WTC11 (cell line): ENCODE measurements around the gene PACSIN1. TPM values are rescaled to one million over a fixed set of nuclear protein-coding genes. Genes with fewer than 3 reads are reported as not detected.

Experiments used
- ATAC-seq: fragments of 200-7000 bp; cut with Tn5 transposase; 2 replicates; pipeline ENCODE4 v1.10.0; 2021; ENCODE audit warnings: mild to moderate bottlenecking, moderate library complexity
- CTCF ChIA-PET: fragments of 300-600 bp; sonication (Branson Sonifier 250); formaldehyde crosslinking; loops from one replicate; lab custom pipeline; 2021; ENCODE audit warnings: antibody characterized with exemption; lab: Charles Lee
- POLR2A ChIA-PET: fragments of 350-600 bp; sonication (Branson Sonifier 250); formaldehyde crosslinking; loops from one replicate; lab custom pipeline; 2021; ENCODE audit warnings: antibody characterized with exemption; lab: Charles Lee
- DNase-seq: peaks from one replicate; pipeline ENCODE4 v3.0.0; 2021; ENCODE audit warnings: low spot score
- H3K27ac Mint-ChIP-seq: 2 replicates; pipeline ENCODE4 v1.8.0; 2021; ENCODE audit warnings: mixed read lengths
- H3K27me3 Mint-ChIP-seq: 2 replicates; pipeline ENCODE4 v1.8.0; 2021; ENCODE audit warnings: low read depth, mild to moderate bottlenecking, moderate library complexity, mixed read lengths
- H3K36me3 Mint-ChIP-seq: 2 replicates; pipeline ENCODE4 v1.8.0; 2021; ENCODE audit warnings: mixed read lengths
- H3K4me1 Mint-ChIP-seq: 2 replicates; pipeline ENCODE4 v1.8.0; 2022; ENCODE audit warnings: mixed read lengths
- H3K4me3 Mint-ChIP-seq: 2 replicates; pipeline ENCODE4 v1.8.0; 2021; ENCODE audit warnings: mild to moderate bottlenecking, moderate library complexity, mixed read lengths
- H3K9me3 Mint-ChIP-seq: 2 replicates; pipeline ENCODE4 v1.8.0; 2021; ENCODE audit warnings: mixed read lengths
- ATF6 ChIP-seq: sonication (generic); formaldehyde crosslinking; IDR thresholded peaks from 2 replicates; pipeline ENCODE4 v1.8.1; 2023; ENCODE audit warnings: mild to moderate bottlenecking, missing genetic modification reagents
- E2F5 ChIP-seq: sonication (generic); formaldehyde crosslinking; IDR thresholded peaks from 2 replicates; pipeline ENCODE4 v1.8.1; 2022; ENCODE audit warnings: mild to moderate bottlenecking, moderate library complexity, missing genetic modification reagents
- FOXP1 ChIP-seq: sonication (generic); formaldehyde crosslinking; IDR thresholded peaks from 2 replicates; pipeline ENCODE4 v1.8.0; 2022; ENCODE audit warnings: missing genetic modification reagents, mild to moderate bottlenecking, moderate library complexity, borderline replicate concordance
- FOXP4 ChIP-seq: sonication (generic); formaldehyde crosslinking; IDR thresholded peaks from 2 replicates; pipeline ENCODE4 v1.8.0; 2022; ENCODE audit warnings: mild to moderate bottlenecking, missing genetic modification reagents
- HMGA2 ChIP-seq: fragments of 250-450 bp; sonication (Bioruptor Pico); IDR thresholded peaks from 2 replicates; pipeline ENCODE4 v1.4.0; 2021; ENCODE audit warnings: mild to moderate bottlenecking, moderate library complexity
- IRF1 ChIP-seq: sonication (generic); formaldehyde crosslinking; IDR thresholded peaks from 2 replicates; pipeline ENCODE4 v1.8.0; 2023; ENCODE audit warnings: missing genetic modification reagents
- IRF2 ChIP-seq: sonication (generic); formaldehyde crosslinking; IDR thresholded peaks from 2 replicates; pipeline ENCODE4 v1.8.0; 2022; ENCODE audit warnings: low read depth, missing genetic modification reagents, borderline replicate concordance
- JAZF1 ChIP-seq: fragments of 250-450 bp; sonication (Bioruptor Pico); IDR thresholded peaks from 2 replicates; pipeline ENCODE4 v1.9.0; 2021; ENCODE audit warnings: moderate library complexity, mild to moderate bottlenecking, inconsistent platforms
- MAX ChIP-seq: sonication (generic); formaldehyde crosslinking; IDR thresholded peaks from 2 replicates; pipeline ENCODE4 v1.8.0; 2022; ENCODE audit warnings: mild to moderate bottlenecking, missing genetic modification reagents
- MLX ChIP-seq: sonication (generic); formaldehyde crosslinking; IDR thresholded peaks from 2 replicates; pipeline ENCODE4 v1.8.1; 2023; ENCODE audit warnings: mild to moderate bottlenecking, missing genetic modification reagents, moderate library complexity
- NR2C2 ChIP-seq: sonication (generic); formaldehyde crosslinking; IDR thresholded peaks from 2 replicates; pipeline ENCODE4 v1.8.0; 2022; ENCODE audit warnings: mild to moderate bottlenecking, missing genetic modification reagents
- PRDM15 ChIP-seq: sonication (generic); formaldehyde crosslinking; IDR thresholded peaks from 2 replicates; pipeline ENCODE4 v1.8.0; 2022; ENCODE audit warnings: missing genetic modification reagents
- USF1 ChIP-seq: sonication (generic); formaldehyde crosslinking; IDR thresholded peaks from 2 replicates; pipeline ENCODE4 v1.8.0; 2022; ENCODE audit warnings: mild to moderate bottlenecking, missing genetic modification reagents
- ZNF396 ChIP-seq: fragments of 250-450 bp; sonication (Bioruptor Pico); IDR thresholded peaks from 2 replicates; pipeline ENCODE4 v1.8.0; 2021; ENCODE audit warnings: mild to moderate bottlenecking, moderate library complexity, borderline replicate concordance
- ZNF423 ChIP-seq: fragments of 250-450 bp; sonication (Bioruptor Pico); IDR thresholded peaks from 2 replicates; pipeline ENCODE4 v2.1.2; 2022; ENCODE audit warnings: mild to moderate bottlenecking, moderate library complexity
- ZNF425 ChIP-seq: fragments of 250-450 bp; sonication (Bioruptor Pico); conservative IDR thresholded peaks from 2 replicates; pipeline ENCODE4 v1.9.0; 2021; ENCODE audit warnings: mild to moderate bottlenecking
- ZSCAN18 ChIP-seq: fragments of 250-450 bp; sonication (Bioruptor Pico); IDR thresholded peaks from 2 replicates; pipeline ENCODE4 v2.1.2; 2022; ENCODE audit warnings: mild to moderate bottlenecking, moderate library complexity
- total RNA-seq: library from RNA; stranded (reverse); gene quantifications from 3 replicates; pipeline ENCODE4 v1.2.3, GENCODE V29; 2021

The PACSIN1 gene
- total RNA-seq, 1 experiment from 2014 or later, result 12.6 TPM

GRCh38 chr6:34534656-34535055 is 68.8 kb downstream of the PACSIN1 start (continued):
- TF ChIP-seq MLX (CRISPR knock-in tag), result no peak
- TF ChIP-seq IRF2, result no peak

- Mint-ChIP-seq H3K27me3 (no peaks in the 10 kb centered on the region; the same call in 1 of the 2 replicates), H3K36me3 (no peaks in the 10 kb centered on the region), H3K4me1 (peaks cover 8% of the 10 kb centered on the region; the same call in 1 of the 2 replicates), H3K9me3 (no peaks in the 10 kb centered on the region)
- ATAC-seq, result no peak
- POLR2A ChIA-PET, result no interaction called here
- TF ChIP-seq ATF6 (CRISPR knock-in tag) (no peak), PRDM15 (no peak), ZNF423 (CRISPR knock-in tag) (no peak), IRF1 (no peak), USF1 (CRISPR knock-in tag) (no peak), HMGA2 (CRISPR knock-in tag) (no peak), ZNF425 (CRISPR knock-in tag) (no peak), MAX (CRISPR knock-in tag) (no peak), ZSCAN18 (CRISPR knock-in tag) (no peak), JAZF1 (CRISPR knock-in tag) (no peak), ZNF396 (CRISPR knock-in tag) (no peak), NR2C2 (CRISPR knock-in tag) (no peak), E2F5 (CRISPR knock-in tag) (no peak), FOXP4 (CRISPR knock-in tag) (no peak), FOXP1 (CRISPR knock-in tag) (no peak)
- TF ChIP-seq, all 79 proteins: peak for 0
- Mint-ChIP-seq H3K4me3 (no peak overlapping the region), H3K27ac (no peak overlapping the region)
- CTCF ChIA-PET, result interaction anchor here (0.6 to 1.5 kb wide), 2 partner anchors 9 to 74 kb away, joined by 3 read pairs; no protein-coding TSS in a partner anchor
- no peak for DNase-seq
Observed at GRCh38 chr6:34535199-34535598, 69.3 kb downstream of the PACSIN1 start.
